Osteoblast (primary cell): ENCODE data around the gene SNED1. TPM values are rescaled to one million over a fixed set of nuclear protein-coding genes. Genes with fewer than 3 reads are reported as not detected.
"Not testable (repeated sequence)": the region's sequence is repeated elsewhere in the genome, so short reads cannot be mapped to it uniquely, and the experiment has no call there.

Experiments
- DNase-seq: peaks from one replicate; pipeline ENCODE4 v3.0.0; 2011; ENCODE audit warnings: low spot score, mixed read lengths; ENCODE audit not compliant: insufficient read length; ENCODE audit errors: missing footprints
- H2AFZ ChIP-seq: 2 replicates; pipeline ENCODE4 v1.6.0; 2011; ENCODE audit warnings: mild to moderate bottlenecking, low read length
- H3K27ac ChIP-seq: 2 replicates; pipeline ENCODE4 v1.5.1; 2011; ENCODE audit warnings: mild to moderate bottlenecking, low read depth, low read length, moderate library complexity
- H3K27me3 ChIP-seq: 2 replicates; pipeline ENCODE4 v1.6.0; 2012; ENCODE audit warnings: mild to moderate bottlenecking, control low read depth, inconsistent platforms, low read length, moderate library complexity; ENCODE audit not compliant: insufficient read depth
- H3K36me3 ChIP-seq: 2 replicates; pipeline ENCODE4 v1.5.1; 2011; ENCODE audit warnings: mild to moderate bottlenecking, low read length, control low read depth, moderate library complexity; ENCODE audit not compliant: insufficient read depth
- H3K4me1 ChIP-seq: 2 replicates; pipeline ENCODE4 v1.5.1; 2011; ENCODE audit warnings: mild to moderate bottlenecking, low read length, control low read depth, moderate library complexity; ENCODE audit not compliant: insufficient read depth
- H3K4me2 ChIP-seq: 2 replicates; pipeline ENCODE4 v1.6.0; 2011; ENCODE audit warnings: mild to moderate bottlenecking, low read length; ENCODE audit not compliant: insufficient read depth
- H3K4me3 ChIP-seq: fragments of 200-600 bp; sonication (generic); 3 replicates; pipeline ENCODE4 v1.5.1; 2012; ENCODE audit warnings: mild to moderate bottlenecking, low read length, inconsistent platforms; ENCODE audit not compliant: insufficient read depth
- H3K79me2 ChIP-seq: 2 replicates; pipeline ENCODE4 v1.6.0; 2012; ENCODE audit warnings: mild to moderate bottlenecking, low read length, control low read depth, inconsistent platforms; ENCODE audit not compliant: insufficient read depth
- H3K9me3 ChIP-seq: 2 replicates; pipeline ENCODE4 v1.5.1; 2011; ENCODE audit warnings: low read depth, low read length, control low read depth
- H4K20me1 ChIP-seq: 2 replicates; pipeline ENCODE4 v1.6.0; 2012; ENCODE audit warnings: mild to moderate bottlenecking, low read length, control low read depth; ENCODE audit not compliant: insufficient read depth
- total RNA-seq: library from RNA; depleted of rRNA; stranded (reverse); fragments of >200 nt; gene quantifications from 2 replicates; pipeline ENCODE4 v1.2.3, GENCODE V29; 2012
- TF ChIP-seq, protein P1 (sequence below): IDR thresholded peaks from 2 replicates; pipeline ENCODE4 v1.5.1; 2011; ENCODE audit warnings: mild to moderate bottlenecking, low read depth, low read length, moderate library complexity; ENCODE audit errors: extremely low read depth

SNED1 gene
- total RNA-seq, 1 donor: 94.8 TPM

DNA sequence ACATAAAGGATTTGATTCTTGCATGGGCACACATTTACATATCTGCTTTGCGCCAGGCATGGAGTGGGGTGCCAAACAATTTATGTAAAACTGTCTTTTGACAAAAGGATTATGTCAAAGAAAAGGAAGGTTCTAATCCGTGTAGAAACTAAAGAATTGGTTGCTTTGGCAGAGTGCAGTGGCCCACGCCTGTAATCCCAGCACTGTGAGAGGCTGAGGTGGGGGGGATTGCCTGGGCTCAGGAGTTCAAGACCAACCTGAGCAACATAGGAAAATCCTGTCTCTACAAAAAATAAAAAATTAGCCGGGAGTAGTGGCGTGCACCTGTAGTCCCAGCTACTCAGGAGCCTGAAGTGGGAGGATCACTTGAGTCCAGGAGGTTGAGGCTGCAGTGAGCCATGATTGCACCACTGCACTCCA lies 104.8 kb downstream of the SNED1 start:
- peak overlapping the region; percentile 87 for H3K4me2 ChIP-seq
- DNase-seq: no peak
- peak overlapping the region; percentile 94 for H2AFZ ChIP-seq
- TF ChIP-seq, protein P1, sequence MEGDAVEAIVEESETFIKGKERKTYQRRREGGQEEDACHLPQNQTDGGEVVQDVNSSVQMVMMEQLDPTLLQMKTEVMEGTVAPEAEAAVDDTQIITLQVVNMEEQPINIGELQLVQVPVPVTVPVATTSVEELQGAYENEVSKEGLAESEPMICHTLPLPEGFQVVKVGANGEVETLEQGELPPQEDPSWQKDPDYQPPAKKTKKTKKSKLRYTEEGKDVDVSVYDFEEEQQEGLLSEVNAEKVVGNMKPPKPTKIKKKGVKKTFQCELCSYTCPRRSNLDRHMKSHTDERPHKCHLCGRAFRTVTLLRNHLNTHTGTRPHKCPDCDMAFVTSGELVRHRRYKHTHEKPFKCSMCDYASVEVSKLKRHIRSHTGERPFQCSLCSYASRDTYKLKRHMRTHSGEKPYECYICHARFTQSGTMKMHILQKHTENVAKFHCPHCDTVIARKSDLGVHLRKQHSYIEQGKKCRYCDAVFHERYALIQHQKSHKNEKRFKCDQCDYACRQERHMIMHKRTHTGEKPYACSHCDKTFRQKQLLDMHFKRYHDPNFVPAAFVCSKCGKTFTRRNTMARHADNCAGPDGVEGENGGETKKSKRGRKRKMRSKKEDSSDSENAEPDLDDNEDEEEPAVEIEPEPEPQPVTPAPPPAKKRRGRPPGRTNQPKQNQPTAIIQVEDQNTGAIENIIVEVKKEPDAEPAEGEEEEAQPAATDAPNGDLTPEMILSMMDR: no peak
- no peaks in the 10 kb centered on the region for H3K27me3 ChIP-seq
- peak overlapping the region; percentile 86 for H3K4me3 ChIP-seq
- H3K79me2 ChIP-seq: peaks cover 45% of the 10 kb centered on the region
- H3K4me1 ChIP-seq: peaks cover 17% of the 10 kb centered on the region
- H3K27ac ChIP-seq: peak overlapping the region; percentile 64
- H3K36me3 ChIP-seq: peaks cover 12% of the 10 kb centered on the region
- H4K20me1 ChIP-seq: peaks cover 4% of the 10 kb centered on the region
- H3K9me3 ChIP-seq: no peaks in the 10 kb centered on the region

DNA sequence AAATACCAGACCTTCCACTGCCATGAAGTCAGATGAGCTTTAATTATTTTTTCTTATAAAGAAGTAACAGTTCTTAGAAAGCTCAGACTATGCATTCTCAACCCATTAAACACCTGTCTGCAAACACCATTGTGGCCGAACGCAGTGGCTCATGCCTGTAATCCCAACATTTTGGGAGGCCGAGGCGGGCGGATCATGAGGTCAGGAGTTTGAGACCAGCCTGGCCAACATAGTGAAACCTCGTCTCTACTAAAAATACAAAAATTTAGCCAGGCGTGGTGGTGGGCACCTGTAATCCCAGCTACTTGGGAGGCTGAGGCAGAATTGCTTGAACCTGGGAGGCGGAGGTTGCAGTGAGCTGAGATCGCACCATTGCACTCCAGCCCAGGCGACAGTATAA lies 106.2 kb downstream of the SNED1 start:
- H3K36me3 ChIP-seq, H3K27me3 ChIP-seq, H4K20me1 ChIP-seq, DNase-seq, H3K9me3 ChIP-seq, H3K4me3 ChIP-seq, H3K27ac ChIP-seq, H3K4me2 ChIP-seq, H2AFZ ChIP-seq: not testable (repeated sequence)
- peaks cover 33% of the 10 kb centered on the region for H3K79me2 ChIP-seq
- peaks cover 17% of the 10 kb centered on the region for H3K4me1 ChIP-seq

DNA sequence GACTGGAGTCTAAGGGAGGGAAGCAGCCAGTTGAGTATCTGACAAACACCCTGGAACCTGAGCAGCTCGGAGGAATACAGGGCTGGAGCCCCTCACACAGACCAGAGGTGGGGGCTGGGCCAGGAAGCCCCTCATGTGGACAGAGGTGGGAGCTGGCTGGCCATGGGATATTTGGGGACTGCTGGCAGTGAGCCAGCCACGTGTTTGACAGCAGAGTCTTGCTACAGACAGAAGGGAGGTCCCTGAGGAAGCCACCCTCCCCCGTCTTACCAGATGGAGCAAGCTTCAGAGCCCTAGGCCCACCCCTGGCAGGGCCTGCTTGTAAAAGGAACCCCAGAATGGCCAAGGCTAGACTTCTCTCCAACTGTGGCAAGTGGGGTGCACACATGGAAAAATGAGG lies 107.2 kb downstream of the SNED1 start:
- Histone ChIP-seq H3K4me3 (no peak overlapping the region), H3K27ac (no peak overlapping the region), H3K4me1 (peaks cover 16% of the 10 kb centered on the region), H3K4me2 (no peak overlapping the region), H4K20me1 (peaks cover 4% of the 10 kb centered on the region), H2AFZ (no peak overlapping the region), H3K36me3 (no peaks in the 10 kb centered on the region), H3K79me2 (peaks cover 23% of the 10 kb centered on the region), H3K9me3 (no peaks in the 10 kb centered on the region), H3K27me3 (no peaks in the 10 kb centered on the region)
- DNase-seq: no peak
- TF ChIP-seq, protein P1: no peak

DNA sequence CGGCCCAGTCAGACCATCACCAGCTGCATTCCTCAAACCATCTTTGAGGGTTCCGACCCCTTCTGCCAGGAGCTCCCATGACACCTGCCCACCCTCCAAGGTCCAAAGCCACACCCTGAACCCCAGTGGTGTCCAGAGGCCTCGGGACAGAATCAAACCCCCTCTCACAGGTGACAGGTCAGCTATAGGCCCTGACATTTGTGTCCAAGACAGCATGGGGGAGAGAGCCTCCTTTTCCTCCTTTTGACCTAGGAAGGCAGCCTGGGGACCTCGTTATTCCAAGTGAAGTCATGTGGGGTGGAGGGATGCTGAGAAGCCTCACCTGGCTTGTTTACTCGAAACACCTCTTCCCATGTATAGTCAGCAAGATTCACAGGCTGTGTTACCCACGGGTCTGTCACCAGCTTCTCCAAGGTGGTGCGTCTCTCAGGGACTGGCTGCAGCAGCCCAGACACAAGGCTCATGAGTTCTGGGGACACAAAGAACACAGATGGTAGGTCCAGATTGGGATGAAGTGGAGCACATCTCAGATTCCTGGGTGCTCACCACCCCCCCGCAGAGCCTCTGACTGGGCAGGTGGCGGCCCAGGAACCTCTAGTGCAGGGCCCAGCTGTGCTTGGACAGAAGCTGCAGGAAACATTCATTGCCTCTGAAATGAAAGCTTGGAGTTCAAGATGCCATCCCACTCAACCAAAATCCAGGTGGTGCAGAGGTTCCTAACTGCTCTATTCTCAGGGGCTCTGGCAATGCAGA lies 108.8 kb downstream of the SNED1 start:
- H3K9me3 ChIP-seq: no peaks in the 10 kb centered on the region
- H3K27me3 ChIP-seq: no peaks in the 10 kb centered on the region
- TF ChIP-seq, protein P1: no peak
- no peaks in the 10 kb centered on the region for H3K36me3 ChIP-seq
- H4K20me1 ChIP-seq: no peaks in the 10 kb centered on the region
- H3K27ac ChIP-seq: no peak overlapping the region
- H2AFZ ChIP-seq: no peak overlapping the region
- peaks cover 8% of the 10 kb centered on the region for H3K79me2 ChIP-seq
- no peak overlapping the region for H3K4me2 ChIP-seq
- no peak overlapping the region for H3K4me3 ChIP-seq
- no peak for DNase-seq
- peaks cover 7% of the 10 kb centered on the region for H3K4me1 ChIP-seq
